Measurements from ENCODE around the gene ATRN. TPM values are rescaled to one million over a fixed set of nuclear protein-coding genes. Genes with fewer than 3 reads are reported as not detected.

Gene ATRN
- total and polyA plus RNA-seq, 2 donors (not counting 1 experiment from before 2014, with no cell fraction given), result 5.8 to 19.5 TPM

DNA sequence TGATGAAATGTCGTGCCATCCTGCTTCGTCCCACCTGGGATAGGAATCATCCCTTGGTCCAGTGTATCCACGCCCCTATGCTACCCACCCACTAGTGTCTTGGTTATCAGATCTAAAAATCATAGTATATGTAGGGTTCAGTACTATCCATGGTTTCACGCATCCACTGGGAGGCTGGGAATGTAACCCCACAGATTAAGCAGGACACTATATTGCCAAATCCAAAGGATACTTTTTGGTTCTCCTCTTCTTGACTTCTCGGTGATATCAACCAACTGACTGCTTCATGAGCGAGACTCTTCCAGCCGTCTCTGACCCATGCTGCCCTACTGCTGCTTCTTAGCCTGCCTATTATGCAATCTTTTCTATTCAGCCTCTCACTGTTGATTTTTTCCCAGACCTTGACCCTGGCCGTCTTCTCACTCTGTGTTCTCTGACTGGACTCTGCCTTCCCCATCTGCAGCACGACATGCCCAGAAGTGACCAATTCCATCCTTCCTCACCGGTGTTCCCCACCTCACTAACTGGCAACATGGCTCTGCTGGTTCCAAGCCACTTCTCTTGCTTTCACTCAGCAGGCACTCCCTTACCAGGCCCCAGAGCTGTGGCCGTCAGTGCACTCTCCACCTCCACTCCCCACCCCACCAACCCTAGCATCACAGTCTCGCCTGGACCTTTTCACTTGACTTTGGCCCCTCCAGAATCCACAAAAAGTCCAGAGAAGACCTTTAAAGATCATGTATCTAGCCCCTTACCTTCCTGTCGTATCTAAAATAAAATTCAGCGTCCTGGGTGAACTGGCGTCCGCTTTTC lies 157.9 kb downstream of the ATRN start:
- Histone ChIP-seq H3K9me3 (ENCODE audit: control extremely low read depth in 1 of 3, control insufficient read depth in 2 of 3, insufficient read depth in 1 of 3, low read length in 2 of 3) (no peaks in the 10 kb centered on the region), H3K4me2 (replicated peaks; ENCODE audit: low read depth, low read length, poor library complexity, severe bottlenecking) (no peak overlapping the region), H3K79me2 (ENCODE audit: control insufficient read depth, insufficient read depth, low read length) (no peaks in the 10 kb centered on the region), H3K4me1 (ENCODE audit: control insufficient read depth in 2 of 2, insufficient read depth in 2 of 2, low read length in 2 of 2) (no peaks in the 10 kb centered on the region), H2AFZ (ENCODE audit: insufficient read depth, low read depth, low read length, poor library complexity, severe bottlenecking) (no peak overlapping the region), H3K27ac (ENCODE audit: low read length in 2 of 2) (no peak overlapping the region), H3K4me3 (ENCODE audit: control extremely low read depth in 1 of 5, extremely low read depth in 1 of 5, insufficient read depth in 1 of 5, low read depth in 2 of 5, low read length in 4 of 5) (no peak overlapping the region), H3K27me3 (replicated peaks in 1 of 4; ENCODE audit: control extremely low read depth in 1 of 4, control insufficient read depth in 3 of 4, insufficient read depth in 4 of 4, low read length in 3 of 4) (no peaks in the 10 kb centered on the region), H3K36me3 (replicated peaks in 1 of 2; ENCODE audit: control extremely low read depth in 1 of 2, control insufficient read depth in 1 of 2, extremely low read depth in 1 of 2, insufficient read depth in 2 of 2, low read length in 1 of 2) (peaks cover 2 to 8% of the 10 kb centered on the region in 2 experiments), H4K20me1 (ENCODE audit: control insufficient read depth, insufficient read depth, low read length, poor library complexity, severe bottlenecking) (no peaks in the 10 kb centered on the region), H3K9ac (ENCODE audit: low read length) (no peak overlapping the region)
- ChIA-PET POLR2A (no interaction called here), CTCF (no interaction called here)
- Mint-ChIP-seq H3K4me1 (no peaks in the 10 kb centered on the region), H3K27ac (no peak overlapping the region), H3K27me3 (no peaks in the 10 kb centered on the region), H3K9me3 (ENCODE audit: insufficient read depth) (no peaks in the 10 kb centered on the region), H3K4me3 (no peak overlapping the region)
- intact Hi-C loops (cut with micrococcal nuclease), result no loop called here
- DNase-seq (no peak), ATAC-seq (ENCODE audit: low read depth) (no peak)
- no peak for TF ChIP-seq EZH2 (IDR thresholded peaks at IDR 0.05; ENCODE audit: borderline replicate concordance, insufficient read depth, low read depth, low read length, poor library complexity, severe bottlenecking)
- TF ChIP-seq, protein P1, sequence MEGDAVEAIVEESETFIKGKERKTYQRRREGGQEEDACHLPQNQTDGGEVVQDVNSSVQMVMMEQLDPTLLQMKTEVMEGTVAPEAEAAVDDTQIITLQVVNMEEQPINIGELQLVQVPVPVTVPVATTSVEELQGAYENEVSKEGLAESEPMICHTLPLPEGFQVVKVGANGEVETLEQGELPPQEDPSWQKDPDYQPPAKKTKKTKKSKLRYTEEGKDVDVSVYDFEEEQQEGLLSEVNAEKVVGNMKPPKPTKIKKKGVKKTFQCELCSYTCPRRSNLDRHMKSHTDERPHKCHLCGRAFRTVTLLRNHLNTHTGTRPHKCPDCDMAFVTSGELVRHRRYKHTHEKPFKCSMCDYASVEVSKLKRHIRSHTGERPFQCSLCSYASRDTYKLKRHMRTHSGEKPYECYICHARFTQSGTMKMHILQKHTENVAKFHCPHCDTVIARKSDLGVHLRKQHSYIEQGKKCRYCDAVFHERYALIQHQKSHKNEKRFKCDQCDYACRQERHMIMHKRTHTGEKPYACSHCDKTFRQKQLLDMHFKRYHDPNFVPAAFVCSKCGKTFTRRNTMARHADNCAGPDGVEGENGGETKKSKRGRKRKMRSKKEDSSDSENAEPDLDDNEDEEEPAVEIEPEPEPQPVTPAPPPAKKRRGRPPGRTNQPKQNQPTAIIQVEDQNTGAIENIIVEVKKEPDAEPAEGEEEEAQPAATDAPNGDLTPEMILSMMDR (IDR thresholded peaks at IDR 0.05), result no peak
- 91% methylated on average over 13 of the region's 16 CpGs for WGBS (ENCODE audit: insufficient coverage)

DNA sequence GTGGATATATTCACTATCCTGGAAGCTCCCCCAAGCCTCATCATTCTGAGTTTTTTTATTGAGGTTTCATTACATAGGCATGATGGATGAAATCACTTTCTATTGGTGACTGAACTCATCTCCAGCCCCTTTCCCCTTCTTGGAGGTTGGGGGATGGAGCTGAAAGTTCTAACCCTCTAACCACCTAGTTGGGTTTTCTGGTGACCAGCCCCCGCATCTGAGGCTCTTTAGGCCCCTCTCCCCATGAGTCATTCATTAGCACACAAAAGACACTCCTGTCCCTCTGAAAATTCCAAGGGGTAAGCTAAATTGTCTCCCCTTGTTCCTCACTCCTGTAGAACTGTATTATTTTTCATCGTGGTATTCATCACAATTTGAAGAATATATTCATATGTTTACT lies 159.1 kb downstream of the ATRN start:
- Mint-ChIP-seq H3K4me1 (no peaks in the 10 kb centered on the region), H3K9me3 (ENCODE audit: insufficient read depth) (no peaks in the 10 kb centered on the region), H3K27ac (no peak overlapping the region), H3K4me3 (no peak overlapping the region), H3K27me3 (no peaks in the 10 kb centered on the region)
- POLR2A ChIA-PET, result no interaction called here
- Histone ChIP-seq H2AFZ (ENCODE audit: insufficient read depth, low read depth, low read length, poor library complexity, severe bottlenecking) (no peak overlapping the region), H3K36me3 (replicated peaks in 1 of 2; ENCODE audit: control extremely low read depth in 1 of 2, control insufficient read depth in 1 of 2, extremely low read depth in 1 of 2, insufficient read depth in 2 of 2, low read length in 1 of 2) (peaks cover 2 to 8% of the 10 kb centered on the region in 2 experiments), H4K20me1 (ENCODE audit: control insufficient read depth, insufficient read depth, low read length, poor library complexity, severe bottlenecking) (no peaks in the 10 kb centered on the region), H3K79me2 (ENCODE audit: control insufficient read depth, insufficient read depth, low read length) (no peaks in the 10 kb centered on the region), H3K9ac (ENCODE audit: low read length) (no peak overlapping the region), H3K4me3 (ENCODE audit: control extremely low read depth in 1 of 5, extremely low read depth in 1 of 5, insufficient read depth in 1 of 5, low read depth in 2 of 5, low read length in 4 of 5) (no peak overlapping the region), H3K27ac (ENCODE audit: low read length in 2 of 2) (no peak overlapping the region), H3K9me3 (ENCODE audit: control extremely low read depth in 1 of 3, control insufficient read depth in 2 of 3, insufficient read depth in 1 of 3, low read length in 2 of 3) (no peaks in the 10 kb centered on the region), H3K4me2 (replicated peaks; ENCODE audit: low read depth, low read length, poor library complexity, severe bottlenecking) (no peak overlapping the region), H3K4me1 (ENCODE audit: control insufficient read depth in 2 of 2, insufficient read depth in 2 of 2, low read length in 2 of 2) (no peaks in the 10 kb centered on the region), H3K27me3 (replicated peaks in 1 of 4; ENCODE audit: control extremely low read depth in 1 of 4, control insufficient read depth in 3 of 4, insufficient read depth in 4 of 4, low read length in 3 of 4) (no peaks in the 10 kb centered on the region)
- CTCF ChIA-PET, result no interaction called here
- intact Hi-C loops (cut with micrococcal nuclease), result no loop called here
- no peak for TF ChIP-seq EZH2 (IDR thresholded peaks at IDR 0.05; ENCODE audit: borderline replicate concordance, insufficient read depth, low read depth, low read length, poor library complexity, severe bottlenecking)
- TF ChIP-seq, protein P1 (IDR thresholded peaks at IDR 0.05), result no peak
- DNase-seq, result no peak
- 83% methylated on average over 1 of the region's 2 CpGs for WGBS (ENCODE audit: insufficient coverage)
- ATAC-seq (ENCODE audit: low read depth), result no peak

All from B cell (primary cell).